Dendritic cell treated with granulocyte-macrophage colony-stimulating factor and Interleukin-4, amounts not matched to agents 40 ng/mL and 50 ng/mL, for 4 days (primary cell): ENCODE measurements around the gene GABRQ.

Experiments used
- H3K27ac Mint-ChIP-seq: one replicate; pipeline ENCODE4 v1.8.0; 2022; ENCODE audit warnings: mild to moderate bottlenecking, mixed read lengths
- H3K27me3 Mint-ChIP-seq: one replicate; pipeline ENCODE4 v1.8.0; 2022; ENCODE audit warnings: mild to moderate bottlenecking, mixed read lengths
- H3K36me3 Mint-ChIP-seq: one replicate; pipeline ENCODE4 v1.8.0; 2022; ENCODE audit warnings: low read depth, mixed read lengths
- H3K4me1 Mint-ChIP-seq: one replicate; pipeline ENCODE4 v1.8.0; 2022; ENCODE audit warnings: low read depth, mixed read lengths
- H3K4me3 Mint-ChIP-seq: one replicate; pipeline ENCODE4 v1.8.0; 2022; ENCODE audit warnings: mild to moderate bottlenecking, moderate library complexity, mixed read lengths
- H3K9me3 Mint-ChIP-seq: one replicate; pipeline ENCODE4 v1.8.0; 2022; ENCODE audit warnings: mixed read lengths
- intact Hi-C: fragments of 100-400 bp; cut with micrococcal nuclease; formaldehyde crosslinking; loops from one replicate; pipeline ENCODE4 v1.15.0; 2022

The GABRQ gene

GRCh38 chrX:152637649-152638442 lies at the start of gene GABRQ:
GABRQ (plus strand) TSS chrX:152637895; CDS start chrX:152638203, 308 bp downstream.
- H3K36me3 Mint-ChIP-seq, result no peaks in the 10 kb centered on the region
- H3K27me3 Mint-ChIP-seq, result peaks cover 32% of the 10 kb centered on the region
- no peaks in the 10 kb centered on the region for H3K4me1 Mint-ChIP-seq
- no peak within 1 kb of the TSS for H3K27ac Mint-ChIP-seq
- no peaks in the 10 kb centered on the region for H3K9me3 Mint-ChIP-seq
- no peak within 1 kb of the TSS for H3K4me3 Mint-ChIP-seq
- intact Hi-C loops, result no loop called here

GRCh38 chrX:152588206-152588605 lies 49.5 kb upstream of the GABRQ start:
- peaks cover 2% of the 10 kb centered on the region for H3K27me3 Mint-ChIP-seq
- no peak overlapping the region for H3K4me3 Mint-ChIP-seq
- intact Hi-C loops, result no loop called here
- no peak overlapping the region for H3K27ac Mint-ChIP-seq
- no peaks in the 10 kb centered on the region for H3K4me1 Mint-ChIP-seq
- no peaks in the 10 kb centered on the region for H3K36me3 Mint-ChIP-seq
- H3K9me3 Mint-ChIP-seq, result peaks cover 3% of the 10 kb centered on the region

- H3K27ac Mint-ChIP-seq, result no peak overlapping the region
- intact Hi-C loops, result no loop called here
- H3K4me1 Mint-ChIP-seq, result no peaks in the 10 kb centered on the region
- no peaks in the 10 kb centered on the region for H3K9me3 Mint-ChIP-seq
- H3K27me3 Mint-ChIP-seq, result no peaks in the 10 kb centered on the region
- H3K36me3 Mint-ChIP-seq, result no peaks in the 10 kb centered on the region
- no peak overlapping the region for H3K4me3 Mint-ChIP-seq
Observed at GRCh38 chrX:152600853-152601633, 36.7 kb upstream of the GABRQ start.

GRCh38 chrX:152601848-152602616 lies 35.7 kb upstream of the GABRQ start:
- no peak overlapping the region for H3K4me3 Mint-ChIP-seq
- no peaks in the 10 kb centered on the region for H3K36me3 Mint-ChIP-seq
- H3K27ac Mint-ChIP-seq, result no peak overlapping the region
- intact Hi-C loops, result no loop called here
- H3K27me3 Mint-ChIP-seq, result no peaks in the 10 kb centered on the region
- H3K9me3 Mint-ChIP-seq, result no peaks in the 10 kb centered on the region
- H3K4me1 Mint-ChIP-seq, result no peaks in the 10 kb centered on the region

- Mint-ChIP-seq H3K4me3 (no peak overlapping the region), H3K9me3 (no peaks in the 10 kb centered on the region), H3K27me3 (no peaks in the 10 kb centered on the region), H3K36me3 (no peaks in the 10 kb centered on the region), H3K4me1 (no peaks in the 10 kb centered on the region), H3K27ac (no peak overlapping the region)
- intact Hi-C loops, result no loop called here
Observed at GRCh38 chrX:152614791-152615190, 22.9 kb upstream of the GABRQ start.

GRCh38 chrX:152619897-152620296 lies 17.8 kb upstream of the GABRQ start:
- H3K4me1 Mint-ChIP-seq, result no peaks in the 10 kb centered on the region
- H3K9me3 Mint-ChIP-seq, result no peaks in the 10 kb centered on the region
- no peak overlapping the region for H3K27ac Mint-ChIP-seq
- no peak overlapping the region for H3K4me3 Mint-ChIP-seq
- intact Hi-C loops, result no loop called here
- H3K27me3 Mint-ChIP-seq, result no peaks in the 10 kb centered on the region
- no peaks in the 10 kb centered on the region for H3K36me3 Mint-ChIP-seq

- H3K27ac Mint-ChIP-seq, result no peak overlapping the region
- H3K27me3 Mint-ChIP-seq, result peaks cover 13% of the 10 kb centered on the region
- intact Hi-C loops, result loop anchor here (5.0 kb wide), 2 partner anchors 920 to 1480 kb away; no protein-coding TSS in a partner anchor
- no peaks in the 10 kb centered on the region for H3K4me1 Mint-ChIP-seq
- no peak overlapping the region for H3K4me3 Mint-ChIP-seq
- no peaks in the 10 kb centered on the region for H3K9me3 Mint-ChIP-seq
- no peaks in the 10 kb centered on the region for H3K36me3 Mint-ChIP-seq
Observed at GRCh38 chrX:152632445-152633097, 5.1 kb upstream of the GABRQ start.

GRCh38 chrX:152635941-152636340 lies 1.8 kb upstream of the GABRQ start:
- Mint-ChIP-seq H3K27ac (no peak overlapping the region), H3K27me3 (peaks cover 32% of the 10 kb centered on the region), H3K4me1 (no peaks in the 10 kb centered on the region), H3K36me3 (no peaks in the 10 kb centered on the region), H3K4me3 (no peak overlapping the region), H3K9me3 (no peaks in the 10 kb centered on the region)
- intact Hi-C loops, result no loop called here

GRCh38 chrX:152638443-152638904 lies 779 bp downstream of the GABRQ start:
- no peaks in the 10 kb centered on the region for H3K4me1 Mint-ChIP-seq
- no peak overlapping the region for H3K4me3 Mint-ChIP-seq
- no peaks in the 10 kb centered on the region for H3K9me3 Mint-ChIP-seq
- no peak overlapping the region for H3K27ac Mint-ChIP-seq
- peaks cover 32% of the 10 kb centered on the region for H3K27me3 Mint-ChIP-seq
- H3K36me3 Mint-ChIP-seq, result no peaks in the 10 kb centered on the region
- intact Hi-C loops, result no loop called here

- Mint-ChIP-seq H3K4me1 (no peaks in the 10 kb centered on the region), H3K9me3 (no peaks in the 10 kb centered on the region), H3K27me3 (peaks cover 32% of the 10 kb centered on the region), H3K4me3 (no peak overlapping the region), H3K36me3 (no peaks in the 10 kb centered on the region), H3K27ac (no peak overlapping the region)
- intact Hi-C loops, result no loop called here
Observed at GRCh38 chrX:152639426-152639825, 1.7 kb downstream of the GABRQ start.

- Mint-ChIP-seq H3K9me3 (no peaks in the 10 kb centered on the region), H3K4me1 (no peaks in the 10 kb centered on the region), H3K27me3 (peaks cover 32% of the 10 kb centered on the region), H3K36me3 (no peaks in the 10 kb centered on the region), H3K27ac (no peak overlapping the region), H3K4me3 (no peak overlapping the region)
- intact Hi-C loops, result no loop called here
Observed at GRCh38 chrX:152640034-152640818, 2.5 kb downstream of the GABRQ start.

GRCh38 chrX:152641256-152641875 lies 3.7 kb downstream of the GABRQ start:
- Mint-ChIP-seq H3K27ac (no peak overlapping the region), H3K4me1 (no peaks in the 10 kb centered on the region), H3K9me3 (no peaks in the 10 kb centered on the region), H3K27me3 (peaks cover 28% of the 10 kb centered on the region), H3K36me3 (no peaks in the 10 kb centered on the region), H3K4me3 (no peak overlapping the region)
- intact Hi-C loops, result no loop called here
